C4-2B (cell line): ENCODE measurements around the gene MRPL40.

Experiments
- H3K27ac ChIP-seq: fragments of 450-650 bp; 2 replicates; pipeline ENCODE4 v1.5.1; 2017
- CTCF ChIP-seq: fragments of 450-650 bp; conservative IDR thresholded peaks from 2 replicates; pipeline ENCODE4 v1.5.1; 2017; ENCODE audit warnings: mild to moderate bottlenecking
- ZFX ChIP-seq: fragments of 450-650 bp; IDR thresholded peaks from 2 replicates; pipeline ENCODE4 v1.6.1; 2017

MRPL40 gene

GRCh38 chr22:19477321-19478044 lies 45.1 kb downstream of the MRPL40 start:
- peak overlapping the region; percentile 90; the same call in 1 of the 2 replicates for H3K27ac ChIP-seq
- TF ChIP-seq CTCF = peak; percentile 56
- no peak for TF ChIP-seq ZFX

GRCh38 chr22:19478045-19478900 lies 45.9 kb downstream of the MRPL40 start:
- TF ChIP-seq CTCF = no peak
- no peak for TF ChIP-seq ZFX
- peak overlapping the region; percentile 90 for H3K27ac ChIP-seq

- TF ChIP-seq ZFX (peak; percentile 80; the same call in 1 of the 2 replicates), CTCF (no peak)
- peak within 1 kb of the TSS; percentile 90 for H3K27ac ChIP-seq
These were observed 46.6 kb downstream of the MRPL40 start, which contains the start of gene UFD1 for GRCh38 chr22:19478901-19479354. TSS of gene UFD1 (minus strand) at chr22:19479193. CDS start at chr22:19479085, 108 bp downstream.

- TF ChIP-seq ZFX (no peak), CTCF (no peak)
- H3K27ac ChIP-seq = peak within 1 kb of the TSS; percentile 90
These were observed 47.2 kb downstream of the MRPL40 start, which contains the start of gene CDC45 for GRCh38 chr22:19479355-19480172. TSS of gene CDC45 (plus strand) at chr22:19479920. CDS start at chr22:19479969, 49 bp downstream.

GRCh38 chr22:19480173-19480568 lies 47.8 kb downstream of the MRPL40 start:
- H3K27ac ChIP-seq = peak overlapping the region; percentile 90
- TF ChIP-seq ZFX (no peak), CTCF (no peak)

GRCh38 chr22:19480789-19481188 lies 48.4 kb downstream of the MRPL40 start:
- TF ChIP-seq ZFX (no peak), CTCF (no peak)
- H3K27ac ChIP-seq = no peak overlapping the region
